ENCODE measurements around the gene CLPTM1. TPM values are rescaled to one million over a fixed set of nuclear protein-coding genes. Genes with fewer than 3 reads are reported as not detected.

Gene CLPTM1
- total RNA-seq, 3 donors from 2014 or later: 98.3 to 125 (median 114) TPM

- ATAC-seq (no peak), DNase-seq (no peak)
- intact Hi-C loops (cut with DNase I, micrococcal nuclease): no loop called here
- Histone ChIP-seq H3K9me3 (no peaks in the 10 kb centered on the region), H3K36me3 (ENCODE audit: low read depth) (no peaks in the 10 kb centered on the region), H3K4me3 (no peak overlapping the region), H3K4me1 (ENCODE audit: low read depth) (no peaks in the 10 kb centered on the region)
- TF ChIP-seq CTCF (IDR thresholded peaks at IDR 0.05): no peak
These were observed 15.5 kb upstream of the CLPTM1 start for GRCh38 chr19:44939668-44940067.

DNA sequence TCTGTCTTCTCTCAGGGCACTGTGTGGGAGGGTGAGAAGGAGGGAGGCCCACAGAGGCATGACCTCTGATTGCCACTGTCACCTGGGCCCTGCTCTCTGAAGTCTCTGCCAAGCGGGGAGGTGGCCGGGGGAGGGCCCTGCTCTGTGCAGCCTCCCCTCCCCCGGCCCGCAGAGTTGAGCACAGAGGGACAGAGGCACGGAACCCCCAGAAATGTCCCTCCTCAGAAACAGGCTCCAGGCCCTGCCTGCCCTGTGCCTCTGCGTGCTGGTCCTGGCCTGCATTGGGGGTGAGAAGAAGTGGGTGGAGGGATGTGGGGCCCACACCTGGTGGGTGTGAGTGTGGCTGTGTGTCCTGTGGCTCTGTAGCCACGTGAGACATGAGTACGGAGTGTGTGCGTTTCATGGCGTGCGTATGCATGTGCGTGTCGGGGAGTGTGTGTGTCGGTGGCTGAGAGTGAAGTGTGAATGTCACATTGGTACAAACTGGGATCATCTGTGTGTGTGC, 13.1 kb upstream of the CLPTM1 start, which contains the start of gene APOC4:
Gene APOC4, plus strand, starts transcription at position 171 of the 505 bp plus-strand sequence. Its CDS starts 41 bp downstream, at position 212.
- ATAC-seq (no peak), DNase-seq (no peak)
- intact Hi-C loops (cut with DNase I, micrococcal nuclease): no loop called here
- no peak within 1 kb of the TSS for H3K4me3 ChIP-seq
- no peaks in the 10 kb centered on the region for H3K9me3 ChIP-seq
- no peak for TF ChIP-seq CTCF (IDR thresholded peaks at IDR 0.05)
- H3K4me1 ChIP-seq (ENCODE audit: low read depth): no peaks in the 10 kb centered on the region
- no peaks in the 10 kb centered on the region for H3K36me3 ChIP-seq (ENCODE audit: low read depth)

DNA sequence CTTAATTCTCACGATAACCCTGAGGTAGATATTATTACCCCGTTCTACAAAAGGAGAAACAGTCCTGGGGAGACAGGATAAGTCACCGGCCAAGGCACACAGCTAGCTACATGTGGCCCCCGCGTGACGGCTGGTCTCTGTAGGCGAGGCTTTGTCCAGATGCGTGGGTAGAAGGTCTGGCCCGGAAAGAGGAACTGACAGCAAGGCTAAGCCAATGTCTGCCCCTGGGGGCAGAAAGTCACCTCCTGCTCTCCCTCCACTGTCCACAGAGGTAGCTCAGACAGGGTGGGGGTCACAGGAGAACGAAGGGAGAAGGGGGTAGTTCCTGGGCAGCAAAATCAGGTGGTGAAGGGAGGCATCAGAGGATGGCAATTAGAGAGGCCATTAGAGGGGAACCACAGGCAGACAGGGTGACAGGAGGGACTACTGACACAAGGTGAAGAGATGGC, 11.4 kb upstream of the CLPTM1 start:
- Histone ChIP-seq H3K36me3 (ENCODE audit: low read depth) (no peaks in the 10 kb centered on the region), H3K4me1 (ENCODE audit: low read depth) (no peaks in the 10 kb centered on the region), H3K9me3 (no peaks in the 10 kb centered on the region), H3K4me3 (no peak overlapping the region)
- no peak for TF ChIP-seq CTCF (IDR thresholded peaks at IDR 0.05)
- intact Hi-C loops (cut with DNase I, micrococcal nuclease): no loop called here
- ATAC-seq (peak; percentile 73), DNase-seq (peak in 2 of 3 donors; percentile 58 to 72)

DNA sequence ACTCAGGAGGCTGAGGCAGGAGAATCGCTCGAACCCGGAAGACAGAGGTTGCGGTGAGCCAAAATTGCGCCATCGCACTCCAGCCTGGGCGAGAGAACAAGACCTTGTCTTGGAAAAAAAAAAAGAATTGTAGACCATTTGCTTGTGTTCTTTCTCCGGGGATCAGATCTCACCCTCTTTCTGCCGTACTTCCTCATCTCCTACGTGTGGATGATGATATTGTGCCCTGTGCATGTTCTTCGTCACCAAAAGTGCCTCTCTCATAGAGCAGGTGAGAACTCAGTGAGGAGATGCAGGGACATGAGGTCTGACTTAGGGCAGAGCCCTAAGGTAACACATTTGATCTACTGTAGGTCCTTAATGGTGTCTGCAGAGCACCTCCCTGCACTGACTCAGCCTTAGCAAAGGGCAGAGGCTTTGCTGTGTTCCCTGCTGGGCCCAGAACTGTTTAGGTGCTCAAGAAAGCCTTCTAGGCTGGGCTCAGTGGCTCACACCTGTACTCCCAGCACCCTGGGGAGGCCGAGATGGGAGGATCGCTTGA, 8.1 kb upstream of the CLPTM1 start:
- no peak overlapping the region for H3K4me3 ChIP-seq
- no peak for TF ChIP-seq CTCF (IDR thresholded peaks at IDR 0.05)
- ATAC-seq: no peak

GRCh38 chr19:44948237-44948636, 6.9 kb upstream of the CLPTM1 start:
- ATAC-seq (no peak), DNase-seq (no peak)
- H3K4me1 ChIP-seq (ENCODE audit: low read depth): peaks cover 4% of the 10 kb centered on the region
- no peaks in the 10 kb centered on the region for H3K36me3 ChIP-seq (ENCODE audit: low read depth)
- intact Hi-C loops (cut with DNase I, micrococcal nuclease): no loop called here
- TF ChIP-seq CTCF (IDR thresholded peaks at IDR 0.05): no peak
- no peak overlapping the region for H3K4me3 ChIP-seq
- H3K9me3 ChIP-seq: no peaks in the 10 kb centered on the region

More for the DNA sequence above, 8.1 kb upstream of the CLPTM1 start:
- no peaks in the 10 kb centered on the region for H3K9me3 ChIP-seq
- H3K36me3 ChIP-seq (ENCODE audit: low read depth): no peaks in the 10 kb centered on the region
- intact Hi-C loops (cut with DNase I, micrococcal nuclease): no loop called here
- DNase-seq: no peak
- H3K4me1 ChIP-seq (ENCODE audit: low read depth): peaks cover 2% of the 10 kb centered on the region

Measured in mucosa of descending colon (tissue), 3 donors.